ENCODE results near the gene ARID1B.

DNA sequence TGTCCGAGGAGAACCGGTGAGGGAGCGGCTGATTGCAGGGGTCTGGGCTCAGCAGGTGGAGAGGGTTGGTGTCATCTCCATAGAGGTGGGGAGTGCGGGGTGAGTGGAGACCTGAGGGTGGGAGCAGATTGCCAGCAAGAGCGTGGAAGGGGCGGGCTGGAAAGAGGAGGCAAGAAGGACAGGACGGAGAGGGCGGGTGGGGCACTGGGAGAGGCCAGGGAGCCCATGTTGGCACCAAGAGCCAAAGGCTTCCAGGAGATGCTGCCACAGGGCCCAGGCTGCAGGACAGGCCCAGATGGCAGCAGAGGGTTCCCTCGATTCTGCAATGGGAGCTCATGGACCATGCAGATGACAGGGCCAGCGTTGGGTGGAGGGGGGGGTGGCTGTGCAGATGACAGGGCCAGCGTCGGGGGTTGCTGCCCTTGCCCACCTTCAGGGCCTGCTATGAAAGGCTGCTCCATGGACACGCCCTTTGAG, 440.8 kb downstream of the ARID1B start:
- no peak for TF ChIP-seq MTA2 (IDR thresholded peaks at IDR 0.05; ENCODE audit: low read depth)
- TF ChIP-seq E2F8 (IDR thresholded peaks at IDR 0.05; ENCODE audit: low read depth, partially characterized antibody) = no peak
- no peak for TF ChIP-seq POLR2A (IDR thresholded peaks at IDR 0.05; ENCODE audit: low read depth, low read length)
- TF ChIP-seq DPF2 (IDR thresholded peaks at IDR 0.05) = no peak
- TF ChIP-seq, protein P1, sequence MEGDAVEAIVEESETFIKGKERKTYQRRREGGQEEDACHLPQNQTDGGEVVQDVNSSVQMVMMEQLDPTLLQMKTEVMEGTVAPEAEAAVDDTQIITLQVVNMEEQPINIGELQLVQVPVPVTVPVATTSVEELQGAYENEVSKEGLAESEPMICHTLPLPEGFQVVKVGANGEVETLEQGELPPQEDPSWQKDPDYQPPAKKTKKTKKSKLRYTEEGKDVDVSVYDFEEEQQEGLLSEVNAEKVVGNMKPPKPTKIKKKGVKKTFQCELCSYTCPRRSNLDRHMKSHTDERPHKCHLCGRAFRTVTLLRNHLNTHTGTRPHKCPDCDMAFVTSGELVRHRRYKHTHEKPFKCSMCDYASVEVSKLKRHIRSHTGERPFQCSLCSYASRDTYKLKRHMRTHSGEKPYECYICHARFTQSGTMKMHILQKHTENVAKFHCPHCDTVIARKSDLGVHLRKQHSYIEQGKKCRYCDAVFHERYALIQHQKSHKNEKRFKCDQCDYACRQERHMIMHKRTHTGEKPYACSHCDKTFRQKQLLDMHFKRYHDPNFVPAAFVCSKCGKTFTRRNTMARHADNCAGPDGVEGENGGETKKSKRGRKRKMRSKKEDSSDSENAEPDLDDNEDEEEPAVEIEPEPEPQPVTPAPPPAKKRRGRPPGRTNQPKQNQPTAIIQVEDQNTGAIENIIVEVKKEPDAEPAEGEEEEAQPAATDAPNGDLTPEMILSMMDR (IDR thresholded peaks at IDR 0.05 in 2 of 3, conservative IDR thresholded peaks at IDR 0.05 in 1 of 3; ENCODE audit: control insufficient read depth in 2 of 3, extremely low read depth in 1 of 3, insufficient read depth in 1 of 3, low read depth in 3 of 3, low read length in 3 of 3) = no peak
- no peak for TF ChIP-seq ZNF24 (IDR thresholded peaks at IDR 0.05)
- TF ChIP-seq POLR2AphosphoS2 (IDR thresholded peaks at IDR 0.05; ENCODE audit: low read depth, low read length) = no peak
- TF ChIP-seq CBX5 (IDR thresholded peaks at IDR 0.05; ENCODE audit: low read depth) = no peak
- no peak for TF ChIP-seq POLR2AphosphoS5 (IDR thresholded peaks at IDR 0.05; ENCODE audit: low read length)
- TF ChIP-seq PAX5 (IDR thresholded peaks at IDR 0.05; ENCODE audit: borderline replicate concordance, low read depth, low read length) = no peak
- TF ChIP-seq HCFC1 (IDR thresholded peaks at IDR 0.05; ENCODE audit: low read length) = no peak
- TF ChIP-seq FOXM1 (IDR thresholded peaks at IDR 0.05; ENCODE audit: low read depth, low read length) = no peak

Data from GM12878 (cell line).